GM21528 (cell line): ENCODE data around the gene LMTK3.
"Not testable (repeated sequence)": the region's sequence is repeated elsewhere in the genome, so short reads cannot be mapped to it uniquely, and the experiment has no call there.

Experiments
- ATAC-seq: cut with Tn5 transposase; IDR thresholded peaks from one replicate; pipeline ENCODE4 v1.9.1; 2021; ENCODE audit warnings: mild to moderate bottlenecking, moderate library complexity; ENCODE audit not compliant: unreplicated experiment, low FRiP score

LMTK3 gene

DNA sequence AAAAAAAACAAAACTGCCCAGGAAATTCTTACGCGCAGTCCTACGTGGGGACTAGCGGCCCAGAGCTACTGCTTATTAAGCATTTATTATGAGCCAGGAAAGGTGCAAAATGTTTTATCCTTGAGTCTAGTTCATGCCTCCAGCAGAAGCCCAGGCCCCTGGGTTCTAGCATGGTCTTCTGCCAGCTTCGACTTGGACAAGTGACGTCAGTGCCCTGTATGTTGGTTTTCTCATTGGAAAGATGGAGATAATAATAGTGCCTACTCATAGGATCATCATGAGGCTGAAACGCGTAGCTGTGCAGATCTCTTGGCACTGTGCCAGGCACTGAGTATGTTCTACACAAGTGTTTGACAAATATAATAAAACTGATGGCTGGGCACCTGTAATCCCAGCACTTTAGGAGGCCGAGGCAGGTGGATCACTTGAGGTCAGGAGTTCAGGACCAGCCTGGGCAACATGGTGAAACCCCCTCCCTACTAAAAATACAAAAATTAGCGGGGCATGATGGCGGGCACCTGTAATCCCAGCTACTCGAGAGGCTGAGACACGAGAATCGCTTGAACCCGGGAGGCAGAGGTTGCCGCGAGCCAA is 28.0 kb upstream of the LMTK3 start:
- no peak for ATAC-seq

GRCh38 chr19:48538057-48538456 is 26.4 kb upstream of the LMTK3 start:
- not testable (repeated sequence) for ATAC-seq

GRCh38 chr19:48537541-48537940 is 25.9 kb upstream of the LMTK3 start:
- no peak for ATAC-seq

DNA sequence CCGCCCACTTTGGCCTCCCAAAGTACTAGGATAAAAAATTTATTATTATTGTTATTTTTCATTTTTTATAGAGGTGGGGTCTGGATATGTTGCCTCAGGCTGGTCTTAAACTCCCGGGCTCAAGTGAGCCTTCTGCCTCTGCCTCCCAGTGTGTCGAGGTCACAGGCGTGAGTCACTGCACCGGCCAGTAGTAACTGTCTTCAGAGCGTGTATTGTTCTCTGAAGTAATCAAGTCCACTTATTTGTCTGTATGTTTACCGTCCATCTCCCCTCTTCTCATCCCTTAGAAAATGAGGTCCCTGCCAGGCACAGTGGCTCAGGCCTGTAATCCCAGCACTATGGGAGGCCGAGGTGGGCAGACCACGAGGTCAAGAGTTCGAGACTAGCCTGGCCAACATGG is 22.1 kb upstream of the LMTK3 start:
- no peak for ATAC-seq

DNA sequence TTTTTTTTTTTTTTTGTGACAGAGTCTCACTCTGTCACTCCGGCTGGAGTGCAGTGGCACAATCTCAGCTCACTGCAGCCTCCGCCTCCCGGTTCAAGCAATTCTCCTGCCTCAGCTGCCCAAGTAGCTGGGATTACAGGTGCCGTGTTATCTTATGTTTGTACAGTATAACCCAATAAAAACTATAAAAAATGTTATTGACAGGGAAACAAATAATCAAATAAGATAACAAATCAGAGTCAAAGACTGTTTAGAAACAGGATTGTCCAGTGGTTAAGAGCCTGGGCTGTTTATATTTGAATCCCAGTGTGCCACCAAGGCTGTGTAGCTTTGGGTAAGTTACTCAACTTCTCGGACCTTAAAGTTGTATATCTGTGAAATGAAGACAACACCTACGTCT is 19.1 kb upstream of the LMTK3 start:
- no peak for ATAC-seq

GRCh38 chr19:48530066-48530720 is 18.6 kb upstream of the LMTK3 start:
- ATAC-seq = no peak

DNA sequence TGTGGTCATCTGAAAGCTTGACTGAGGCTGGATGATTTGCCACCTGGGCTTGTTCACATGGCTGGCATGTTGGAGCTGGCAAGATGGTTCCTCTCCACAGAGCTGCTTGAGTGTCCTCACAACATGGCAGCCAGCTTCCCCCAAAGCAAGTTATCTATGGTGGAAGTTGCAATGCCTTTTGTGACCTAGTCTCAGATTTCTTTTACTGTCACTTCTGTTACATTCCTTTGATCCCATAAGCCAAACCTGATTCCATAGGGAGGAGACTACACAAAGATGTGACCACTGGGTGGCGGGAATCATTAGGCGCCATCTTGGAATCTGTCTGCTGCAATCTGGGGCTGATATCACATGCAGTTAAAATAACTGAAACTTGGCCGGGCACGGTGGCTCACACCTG is 17.5 kb upstream of the LMTK3 start:
- ATAC-seq = no peak

DNA sequence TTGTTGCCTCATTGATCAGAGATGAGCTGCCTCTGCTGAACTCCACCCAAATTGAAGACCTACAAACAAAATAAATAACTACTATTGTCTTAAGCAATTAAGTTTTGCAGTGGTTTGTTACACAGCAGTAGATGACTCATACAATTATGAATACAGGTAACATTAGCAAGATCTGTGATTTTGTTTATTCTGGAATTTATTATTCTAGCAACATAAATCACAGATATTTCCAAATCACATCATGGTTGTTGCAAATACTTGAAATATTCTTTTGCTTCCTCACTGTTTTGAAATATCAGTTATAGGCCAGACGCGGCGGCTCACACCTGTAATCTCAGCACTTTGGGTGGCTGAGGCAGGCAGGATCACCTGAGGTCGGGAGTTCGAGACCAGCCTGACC is 13.1 kb upstream of the LMTK3 start:
- no peak for ATAC-seq

DNA sequence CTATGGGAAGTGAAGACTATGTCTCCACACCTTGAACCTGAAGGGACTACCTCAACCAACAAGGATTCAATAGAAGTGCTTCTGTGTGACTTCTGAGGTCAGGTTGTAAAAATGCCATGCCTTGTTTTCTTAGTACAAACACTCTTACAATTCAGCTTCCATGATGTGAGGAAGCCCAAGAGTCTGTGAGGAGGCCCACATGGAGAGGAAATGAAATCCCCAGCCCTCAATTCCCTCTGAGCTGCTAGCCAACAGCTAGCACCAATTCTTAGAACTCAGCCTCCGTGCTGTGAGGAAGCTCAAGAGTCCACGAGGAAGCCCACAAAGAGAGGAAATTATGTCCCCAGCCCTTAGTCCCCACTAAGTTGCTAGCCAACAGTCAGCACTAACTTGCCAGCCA is 12.6 kb upstream of the LMTK3 start:
- ATAC-seq = no peak

DNA sequence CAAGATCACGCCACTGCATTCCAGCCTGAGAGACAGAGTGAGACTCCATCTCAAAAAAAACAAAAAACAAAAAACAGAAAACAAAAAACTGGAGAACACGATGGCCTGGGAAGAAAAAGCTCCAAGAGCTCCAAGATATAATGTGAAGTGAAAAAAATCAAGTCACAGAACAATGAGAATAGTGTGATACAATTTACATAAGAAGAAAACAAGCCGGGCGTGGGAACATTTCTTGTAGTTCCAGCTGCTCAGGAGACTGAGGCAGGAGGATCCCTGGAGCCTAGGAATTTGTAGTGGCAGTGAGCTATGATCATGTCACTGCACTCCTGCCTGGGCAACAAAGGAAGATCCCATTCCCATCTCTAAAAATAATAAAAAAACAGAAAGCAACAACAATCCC is 8.5 kb upstream of the LMTK3 start:
- no peak for ATAC-seq

- not testable (repeated sequence) for ATAC-seq
These were observed 7.8 kb upstream of the LMTK3 start for GRCh38 chr19:48519426-48519825.

DNA sequence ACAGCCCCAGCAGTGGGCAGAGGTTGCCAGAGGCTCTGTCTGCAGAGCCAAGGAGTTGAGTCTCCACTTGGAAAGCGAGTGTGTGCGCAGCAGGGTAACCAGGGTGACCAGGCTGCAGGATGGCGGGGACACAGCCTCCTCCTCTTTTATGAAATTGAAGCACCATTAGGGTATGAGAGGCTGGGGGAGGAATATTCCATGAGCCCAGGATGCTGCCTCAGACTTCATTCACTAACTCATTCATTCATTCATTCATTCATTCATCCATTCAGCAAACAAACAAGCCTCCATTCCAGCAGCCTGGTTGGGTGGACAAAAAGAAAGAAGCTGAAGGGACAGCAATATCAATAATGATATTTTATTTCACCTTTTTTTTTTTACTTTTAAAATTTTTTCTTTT is 6.6 kb upstream of the LMTK3 start:
- no peak for ATAC-seq

- no peak for ATAC-seq
These were observed 4.9 kb upstream of the LMTK3 start for GRCh38 chr19:48516536-48516935.

DNA sequence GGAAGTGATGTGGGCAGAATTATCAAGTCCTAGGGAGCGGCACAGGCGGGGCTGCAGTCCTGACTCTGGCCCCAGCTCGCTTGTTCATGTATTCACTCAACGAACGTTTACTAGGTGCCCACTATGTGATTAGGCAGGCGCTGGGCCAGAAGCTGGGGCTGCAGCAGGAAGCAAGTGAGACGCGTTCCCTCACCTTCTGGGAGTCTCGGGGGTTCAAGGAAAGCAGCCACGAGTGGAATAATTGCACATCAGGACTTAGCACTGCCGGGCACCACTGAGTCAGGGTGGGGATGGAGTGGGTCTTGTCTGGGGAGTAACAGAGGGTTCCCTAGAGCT is 2.5 kb upstream of the LMTK3 start:
- ATAC-seq = no peak

- ATAC-seq = no peak
These were observed 1.9 kb upstream of the LMTK3 start for GRCh38 chr19:48513289-48514122.

- no peak for ATAC-seq
These were observed 1.1 kb upstream of the LMTK3 start for GRCh38 chr19:48512504-48513288.

GRCh38 chr19:48511321-48511731 is 309 bp downstream of the LMTK3 start:
- no peak for ATAC-seq

GRCh38 chr19:48510421-48511268 is 990 bp downstream of the LMTK3 start:
- ATAC-seq = no peak

- no peak for ATAC-seq
These were observed 2.0 kb downstream of the LMTK3 start for GRCh38 chr19:48509467-48510194.
